Fibroblast of skin of left quadriceps (primary cell): ENCODE data around the gene RORC.
"Not testable (repeated sequence)": the region's sequence is repeated elsewhere in the genome, so short reads cannot be mapped to it uniquely, and the experiment has no call there.

Source experiments
- DNase-seq, 2 experiments: peaks; one replicate each; pipeline ENCODE4 v3.0.0-alpha.2; 2013; ENCODE audit warnings: low read depth in 2 of 2

The RORC gene

GRCh38 chr1:151775894-151776664 lies 55.5 kb downstream of the RORC start:
- DNase-seq = no peak

DNA sequence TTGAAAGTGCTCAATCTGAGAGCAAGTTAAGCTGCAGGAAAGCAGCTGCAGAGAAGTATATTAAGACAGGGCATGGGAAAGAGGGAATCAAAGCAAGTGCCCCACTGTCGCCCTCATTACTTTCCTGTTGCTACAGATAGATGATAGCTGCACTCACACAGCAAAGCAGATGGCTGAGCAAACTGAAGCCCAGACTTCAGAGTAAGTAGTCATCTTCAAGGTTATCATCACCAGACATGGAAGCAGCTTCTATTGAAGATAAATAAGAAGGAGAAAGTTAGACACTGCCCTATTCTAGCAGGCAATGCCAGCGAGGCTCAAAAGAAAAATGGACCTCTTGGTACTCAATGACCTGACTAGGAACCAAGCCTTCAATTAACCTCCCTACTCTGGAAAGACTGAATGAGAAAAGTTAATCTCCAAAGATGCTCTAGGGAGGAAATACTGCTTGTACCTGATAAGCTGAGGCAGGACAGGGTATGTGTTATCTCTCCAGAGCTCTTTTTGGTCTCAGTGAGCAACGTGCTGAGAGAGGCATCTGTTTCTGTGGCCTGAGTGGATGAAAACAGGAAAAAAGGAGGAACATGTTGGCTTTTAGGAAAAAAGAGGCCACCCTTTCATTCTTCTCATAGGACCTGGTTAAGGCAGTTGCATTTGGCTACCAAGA lies 57.2 kb downstream of the RORC start:
- DNase-seq = no peak

DNA sequence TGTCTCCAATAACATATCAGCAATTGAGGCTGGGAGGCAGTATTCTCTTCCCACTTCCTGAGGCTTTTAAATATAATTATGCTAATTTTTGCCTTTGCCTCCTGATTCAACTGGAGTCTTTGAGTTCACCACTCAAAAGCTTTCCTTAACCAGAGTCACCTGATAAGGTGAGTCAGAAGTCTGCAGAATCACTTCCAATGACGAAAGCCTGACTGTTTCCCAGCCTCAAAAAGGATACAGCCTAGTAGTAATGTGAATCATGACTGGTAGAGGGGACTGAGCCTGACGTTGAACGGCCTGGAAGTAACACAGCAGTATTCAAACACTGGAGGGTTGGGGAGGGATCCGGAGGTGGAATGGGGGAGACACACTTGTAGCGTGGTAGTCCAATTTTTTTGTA lies 57.9 kb downstream of the RORC start:
- DNase-seq = no peak

GRCh38 chr1:151769270-151769669 lies 62.3 kb downstream of the RORC start:
- DNase-seq = not testable (repeated sequence)

GRCh38 chr1:151768351-151769066 lies 63.1 kb downstream of the RORC start:
- not testable (repeated sequence) for DNase-seq

GRCh38 chr1:151763990-151764389 lies 67.6 kb downstream of the RORC start:
- DNase-seq = no peak

DNA sequence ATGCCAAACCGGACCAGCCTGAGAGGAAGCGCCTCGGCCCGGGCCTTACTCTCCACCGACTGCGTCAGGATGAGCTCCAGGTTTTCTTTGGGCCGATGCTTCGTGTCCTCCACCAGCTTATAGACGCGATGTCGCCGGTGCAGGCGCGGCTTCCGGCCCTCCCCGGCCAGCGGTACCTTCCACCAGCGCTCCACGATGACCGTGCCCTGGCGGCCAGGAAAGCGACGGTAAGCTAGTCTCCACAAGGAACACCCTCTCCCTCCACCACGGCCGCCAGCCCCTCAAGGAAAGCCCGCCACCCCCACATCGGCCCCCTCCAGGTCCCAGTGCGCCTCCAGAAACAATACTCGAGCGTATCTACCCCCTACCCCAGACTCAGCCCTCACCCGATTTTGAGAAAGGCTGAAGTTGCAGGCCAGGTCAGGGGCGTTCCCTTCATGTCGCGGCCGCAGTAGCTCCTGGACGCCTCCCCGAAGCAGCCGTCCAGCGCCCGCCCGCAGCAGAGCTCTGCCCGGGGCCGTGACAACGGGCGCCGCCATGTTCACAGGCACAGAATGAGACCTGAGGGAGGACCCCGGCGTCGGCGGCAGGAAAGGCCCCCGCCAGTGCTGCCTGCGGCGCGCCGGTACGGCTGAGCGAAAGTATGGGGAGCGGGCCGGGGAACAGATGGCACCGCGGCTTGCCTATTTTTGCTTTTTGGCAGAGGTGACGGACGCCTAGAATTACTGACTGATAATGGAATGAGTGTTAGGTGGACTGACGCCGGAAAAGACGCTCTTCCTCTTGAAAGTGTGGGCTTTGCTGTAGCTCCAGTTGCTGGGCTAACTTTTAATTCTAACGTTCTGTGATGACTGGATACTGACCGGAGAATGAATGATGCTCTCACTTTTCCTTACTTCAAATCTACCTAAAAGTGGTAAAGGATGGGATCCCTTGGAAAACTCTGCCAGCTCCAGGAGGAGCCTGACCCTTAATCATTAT lies 68.4 kb downstream of the RORC start, which contains the start of gene MRPL9:
Gene MRPL9 (minus strand): TSS at position 556 of the 981 bp plus-strand sequence. CDS start 17 bp downstream, at position 539.
- DNase-seq = peak; percentile 44 to 48

- DNase-seq = no peak
Measured at GRCh38 chr1:151760597-151761385, 70.8 kb downstream of the RORC start.

GRCh38 chr1:151759241-151759640 lies 72.4 kb downstream of the RORC start:
- no peak for DNase-seq

- no peak for DNase-seq
Measured at GRCh38 chr1:151756291-151756690, 75.3 kb downstream of the RORC start.
